Esophagus mucosa (tissue), 1 donor: ENCODE data around the gene UTP4. TPM values are rescaled to one million over a fixed set of nuclear protein-coding genes. Genes with fewer than 3 reads are reported as not detected.

ENCODE experiments used
- ATAC-seq: fragments of 200-7000 bp; cut with Tn5 transposase; one replicate; pipeline ENCODE4 v1.9.1; 2020
- total RNA-seq: library from RNA; stranded (reverse); gene quantifications from one replicate; pipeline ENCODE4 v1.2.4, GENCODE V29; 2023
- donor health status: DM: yes; HTN: yes; CAD: no.

Gene UTP4
- 30.2 TPM for total RNA-seq

DNA sequence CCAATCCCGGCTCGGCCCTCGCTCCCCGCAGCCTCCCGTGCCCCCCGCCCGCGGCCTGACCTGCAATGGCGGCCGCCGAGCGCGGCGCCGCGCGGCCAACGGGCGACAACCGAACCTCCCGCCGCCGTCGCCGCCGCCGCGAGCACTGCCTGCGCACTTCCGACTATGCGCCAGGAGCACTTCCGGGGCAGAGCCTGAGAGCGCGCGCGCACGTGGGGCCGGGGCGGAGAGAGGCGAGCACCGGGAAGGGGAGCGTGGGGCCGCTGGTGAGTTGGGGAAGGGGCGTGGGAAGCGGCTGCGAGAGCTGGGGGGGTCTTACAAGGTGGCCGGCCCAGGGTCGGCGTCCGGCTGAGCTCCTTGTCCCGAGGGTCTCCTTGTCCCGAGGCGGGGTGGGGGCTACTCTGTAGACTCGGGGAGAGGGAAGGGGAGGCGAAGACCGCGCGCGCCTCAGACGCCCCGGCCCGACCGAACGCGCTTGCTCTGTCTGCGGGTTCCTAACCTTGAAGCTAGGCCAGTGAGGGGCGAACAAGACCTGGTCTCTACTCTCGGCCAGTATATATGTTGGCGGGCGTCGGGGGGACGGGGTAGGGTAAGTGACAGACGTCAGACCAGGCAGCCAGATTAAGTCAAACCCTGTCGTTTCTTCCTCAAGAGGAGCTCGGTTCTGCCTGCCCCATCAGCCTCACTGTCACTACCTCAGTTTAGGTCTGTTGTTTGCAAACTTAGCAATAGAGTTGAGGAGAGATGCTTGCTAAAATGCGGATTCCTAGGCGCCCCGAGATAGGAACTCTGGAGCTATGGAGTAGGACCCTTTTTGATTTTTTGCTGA lies at the start of gene UTP4, which contains the start of gene CHTF8:
Gene UTP4 (plus strand): TSS at position 226 of the 829 bp plus-strand sequence. CDS start 811 bp downstream, outside the sequence.
Gene CHTF8 (minus strand): TSS at position 165 of the 829 bp plus-strand sequence. CDS start 11,130 bp downstream, outside the sequence.
- ATAC-seq = peak; percentile 93

DNA sequence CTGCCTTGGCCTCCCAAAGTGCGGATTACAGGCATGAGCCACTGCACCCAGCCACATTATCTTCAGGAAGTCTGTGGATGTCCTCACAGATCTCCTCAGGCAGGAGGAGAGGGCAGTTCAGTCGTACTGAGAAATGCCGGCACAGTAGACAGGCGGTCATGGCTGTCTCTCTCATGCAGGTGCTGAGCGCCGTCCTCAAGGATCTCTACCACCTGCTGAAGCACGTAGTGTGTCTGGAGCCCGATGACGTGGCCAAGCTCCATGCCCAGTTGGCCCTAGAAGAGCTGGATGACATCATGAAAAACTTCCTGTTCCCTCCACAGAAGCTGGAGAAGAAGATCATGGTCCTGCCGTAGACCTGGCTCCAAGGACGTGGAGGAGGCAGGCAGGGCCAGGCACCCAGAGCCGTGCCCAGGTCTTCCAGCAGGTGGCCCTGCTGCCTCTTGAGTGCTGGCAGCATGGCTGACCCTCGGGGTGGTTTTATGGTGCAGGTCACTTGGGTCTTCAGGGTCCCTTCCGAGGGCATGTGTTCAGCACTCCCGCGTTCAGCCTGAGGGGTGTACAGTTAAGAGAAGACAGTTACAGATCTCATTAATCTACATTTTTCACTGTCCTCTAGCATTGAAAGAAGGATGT lies 49.0 kb upstream of the UTP4 start:
- peak; percentile 42 for ATAC-seq

DNA sequence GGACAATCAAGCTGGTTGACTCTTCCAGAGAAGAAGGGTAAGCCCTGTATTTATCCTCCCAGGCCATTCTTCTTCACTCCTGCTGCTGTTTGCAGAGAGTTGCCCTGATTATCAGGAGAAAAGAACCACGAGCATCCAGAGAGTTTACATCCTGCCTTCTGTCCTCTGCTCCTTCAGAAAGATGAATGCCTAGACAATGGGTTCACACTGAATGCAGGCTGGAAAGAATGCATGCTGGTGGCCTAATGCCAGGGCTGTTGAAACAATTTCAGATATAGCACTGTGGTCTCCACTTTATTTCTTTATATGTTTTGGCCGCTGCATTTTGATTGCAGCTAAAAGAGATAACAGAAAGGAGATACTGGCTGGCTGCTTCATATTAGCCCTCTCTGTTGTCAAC lies 48.2 kb upstream of the UTP4 start:
- ATAC-seq = no peak

DNA sequence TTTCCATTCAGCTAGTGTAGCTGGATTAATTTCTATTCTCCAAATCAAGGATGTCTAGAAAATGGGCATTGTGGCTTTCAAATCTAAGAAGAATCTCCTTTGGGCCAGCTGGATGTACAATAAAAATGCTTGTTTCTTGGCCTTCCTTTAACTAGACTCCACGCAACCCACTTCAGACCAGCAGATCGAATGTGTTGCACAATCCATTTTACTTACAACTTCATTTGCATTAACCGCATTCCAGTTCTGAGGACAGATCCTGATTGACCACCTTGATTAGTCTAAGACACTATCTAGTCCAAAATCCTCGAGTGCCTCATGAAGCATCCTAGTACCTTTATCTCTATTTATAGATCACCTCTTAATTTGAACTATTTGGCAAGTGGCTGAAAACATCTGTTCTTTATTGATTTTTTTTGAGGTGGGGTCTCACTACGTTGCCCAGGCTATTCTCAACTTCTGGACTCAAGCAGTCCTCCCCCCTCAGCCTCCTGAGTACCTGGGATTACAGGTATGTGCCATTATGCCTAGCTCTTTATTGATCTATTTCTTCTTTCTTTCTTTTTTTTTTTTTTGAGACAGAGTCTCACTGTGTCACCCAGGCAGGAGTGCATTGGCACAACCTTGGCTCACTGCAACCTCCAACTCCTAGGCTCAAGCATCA lies 47.3 kb upstream of the UTP4 start:
- no peak for ATAC-seq

DNA sequence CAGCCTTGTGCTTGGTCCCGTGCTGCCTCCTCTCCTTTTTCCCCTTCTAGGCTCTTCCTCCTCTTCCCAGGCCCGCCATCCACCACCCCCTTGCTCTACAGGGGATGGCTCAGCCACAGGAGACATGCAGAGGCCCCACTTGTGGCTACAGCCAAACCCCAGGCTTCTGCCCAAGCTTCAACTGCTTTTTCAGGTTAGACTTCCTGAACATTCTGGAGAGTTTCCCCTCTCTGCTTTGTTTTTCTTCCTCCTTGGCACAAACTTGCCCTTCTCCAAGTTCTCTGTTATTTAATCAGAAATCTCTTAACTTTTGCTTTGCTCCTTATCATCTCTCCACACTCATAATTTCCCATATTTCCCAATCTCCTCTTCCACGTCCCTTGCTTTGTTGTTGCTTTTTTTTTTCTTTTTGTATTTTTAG lies 45.3 kb upstream of the UTP4 start:
- ATAC-seq = peak; percentile 17

DNA sequence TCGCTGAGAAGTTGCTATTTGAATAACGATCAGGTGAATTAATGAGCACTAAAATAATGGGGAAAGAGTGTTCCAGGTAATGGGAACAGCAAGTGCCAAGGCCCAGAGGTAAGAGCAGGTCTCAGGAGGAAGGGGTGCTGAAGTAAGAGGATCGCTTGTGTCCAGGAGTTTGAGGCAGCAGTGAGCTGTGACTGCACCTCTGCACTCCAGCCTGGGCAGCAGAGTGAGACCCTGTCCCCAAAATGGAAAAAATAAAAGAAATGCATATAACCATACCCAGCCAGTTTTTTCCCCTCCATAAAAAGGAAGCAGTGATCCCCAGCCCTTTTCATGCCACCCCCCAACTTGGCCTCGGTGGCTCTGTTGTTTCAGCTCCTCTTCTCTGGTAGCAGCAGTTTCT lies 43.8 kb upstream of the UTP4 start:
- ATAC-seq = no peak

DNA sequence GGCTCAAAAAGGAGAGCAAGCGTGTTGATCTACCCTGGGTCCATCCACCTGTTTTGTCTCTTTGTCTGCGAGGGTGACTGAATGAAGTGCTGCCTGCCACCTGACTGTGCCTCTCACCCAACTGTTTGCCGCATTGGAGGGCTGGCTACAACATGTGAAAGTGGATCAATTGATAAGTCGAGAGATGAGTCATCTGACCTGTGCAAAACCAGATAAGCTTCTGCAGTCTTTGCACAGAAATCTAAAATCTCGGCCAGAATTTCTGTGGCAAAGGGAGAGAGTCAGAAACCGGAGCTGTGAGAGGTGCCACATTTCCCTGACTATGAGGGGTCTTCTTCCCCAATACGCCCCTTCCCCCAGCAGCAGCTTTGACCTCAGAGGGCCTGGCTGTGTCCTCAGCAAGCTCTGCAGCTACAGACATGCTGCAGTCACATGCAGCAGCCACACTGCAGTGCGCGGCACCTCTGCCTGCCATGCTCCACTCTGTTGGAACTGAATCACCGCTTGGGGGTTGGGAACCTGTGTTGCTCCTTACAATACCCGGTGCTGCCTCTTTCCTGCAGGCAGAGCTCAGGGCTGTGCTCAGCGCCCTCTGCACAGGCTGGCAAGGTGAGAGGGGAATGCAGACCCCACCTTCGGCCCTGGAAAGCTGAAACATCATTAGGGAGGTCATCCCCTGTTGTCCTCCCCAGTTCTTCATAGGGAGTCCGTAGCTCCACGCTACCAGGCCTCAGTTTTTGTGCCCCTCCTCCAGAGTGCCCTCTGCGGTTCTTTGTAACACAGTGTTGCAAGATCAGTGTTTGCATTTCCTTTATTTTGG lies 43.1 kb upstream of the UTP4 start:
- peak; percentile 89 for ATAC-seq

DNA sequence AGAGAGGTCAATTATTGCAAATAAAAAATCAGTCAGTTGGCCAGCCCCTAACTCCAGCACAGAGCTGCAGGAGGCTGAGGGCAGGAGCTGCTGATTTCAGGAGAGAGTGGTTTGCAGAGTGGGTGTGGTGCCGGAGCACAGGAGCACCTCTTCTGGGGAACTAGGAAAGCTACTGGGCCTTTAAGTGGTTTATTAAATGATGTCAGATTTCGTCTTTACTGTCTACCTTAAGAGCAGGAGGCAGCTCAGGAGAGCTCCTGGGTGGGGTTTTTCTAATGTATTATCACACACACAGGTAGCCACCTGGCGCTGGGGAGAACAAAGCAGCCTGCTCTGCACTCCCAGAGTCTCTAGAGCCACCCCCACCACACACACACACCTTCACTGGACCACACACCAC lies 38.5 kb upstream of the UTP4 start:
- peak; percentile 18 for ATAC-seq

DNA sequence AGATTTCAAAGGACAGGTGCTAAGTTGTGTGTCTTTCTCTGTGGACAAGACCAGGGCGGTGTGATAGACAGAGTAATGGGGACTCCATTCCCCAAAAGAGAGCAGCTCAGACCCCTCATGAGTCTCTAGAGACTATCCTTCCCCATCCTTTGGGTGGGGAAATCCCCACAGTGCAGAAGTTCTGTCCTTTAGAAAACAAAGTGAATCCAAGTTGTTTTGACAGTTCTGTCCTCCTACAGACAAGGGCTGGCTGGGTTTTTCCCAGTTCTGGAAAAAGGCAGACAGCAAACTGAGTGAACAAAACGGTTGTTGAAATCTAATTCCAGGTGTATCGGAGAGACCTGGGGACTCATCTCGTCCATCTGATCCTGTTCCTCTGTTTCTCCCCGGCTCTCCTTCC lies 37.9 kb upstream of the UTP4 start:
- no peak for ATAC-seq

DNA sequence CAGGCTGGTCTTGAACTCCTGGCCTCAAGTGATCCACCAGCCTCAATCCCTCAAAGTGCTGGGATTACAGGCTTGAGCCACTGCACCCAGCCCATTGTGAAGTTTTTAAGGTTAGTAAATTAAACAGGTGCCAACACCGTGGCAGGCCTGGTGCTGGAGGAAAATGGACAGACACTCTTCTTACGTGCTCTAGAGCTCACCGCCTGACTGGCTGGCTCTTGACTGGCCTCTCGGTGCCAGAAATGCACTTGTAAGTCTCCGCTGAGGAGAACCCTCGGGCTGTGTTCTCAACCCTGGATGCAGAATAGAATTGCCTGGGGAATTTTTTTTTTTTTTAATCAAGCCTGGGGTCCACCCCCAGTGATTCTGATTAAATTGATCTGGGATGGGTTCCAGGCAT lies 37.3 kb upstream of the UTP4 start:
- no peak for ATAC-seq

DNA sequence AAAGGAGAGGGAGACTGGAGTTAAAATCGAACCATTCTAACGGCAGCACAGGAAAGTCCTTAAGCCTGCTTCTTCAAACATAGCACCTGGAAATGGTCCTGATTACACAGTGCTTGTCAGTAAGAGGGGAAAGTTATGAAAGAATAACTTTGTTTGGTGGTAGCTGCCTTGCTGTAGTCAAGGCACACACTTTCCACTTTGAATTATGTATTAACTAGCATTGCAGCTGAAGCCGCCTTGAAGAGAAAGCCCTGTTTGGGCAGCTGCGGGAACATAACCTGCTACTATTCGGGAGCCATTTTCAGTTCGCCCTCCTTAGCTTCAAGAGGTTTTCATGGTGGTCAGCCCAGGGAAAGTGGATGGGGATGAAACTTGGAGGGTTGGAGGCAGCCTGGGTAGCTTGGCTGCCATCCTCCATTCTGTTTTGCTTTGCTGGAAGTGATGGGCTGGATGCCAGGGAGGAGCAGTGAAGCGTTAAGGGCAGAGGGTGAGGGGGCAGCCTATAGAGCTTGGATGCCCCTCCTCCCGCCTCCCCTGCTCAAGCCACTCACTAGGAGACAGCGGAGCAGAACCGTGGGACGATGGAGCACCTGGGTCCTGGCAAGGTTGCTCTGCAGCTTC lies 32.3 kb upstream of the UTP4 start:
- peak; percentile 34 for ATAC-seq

DNA sequence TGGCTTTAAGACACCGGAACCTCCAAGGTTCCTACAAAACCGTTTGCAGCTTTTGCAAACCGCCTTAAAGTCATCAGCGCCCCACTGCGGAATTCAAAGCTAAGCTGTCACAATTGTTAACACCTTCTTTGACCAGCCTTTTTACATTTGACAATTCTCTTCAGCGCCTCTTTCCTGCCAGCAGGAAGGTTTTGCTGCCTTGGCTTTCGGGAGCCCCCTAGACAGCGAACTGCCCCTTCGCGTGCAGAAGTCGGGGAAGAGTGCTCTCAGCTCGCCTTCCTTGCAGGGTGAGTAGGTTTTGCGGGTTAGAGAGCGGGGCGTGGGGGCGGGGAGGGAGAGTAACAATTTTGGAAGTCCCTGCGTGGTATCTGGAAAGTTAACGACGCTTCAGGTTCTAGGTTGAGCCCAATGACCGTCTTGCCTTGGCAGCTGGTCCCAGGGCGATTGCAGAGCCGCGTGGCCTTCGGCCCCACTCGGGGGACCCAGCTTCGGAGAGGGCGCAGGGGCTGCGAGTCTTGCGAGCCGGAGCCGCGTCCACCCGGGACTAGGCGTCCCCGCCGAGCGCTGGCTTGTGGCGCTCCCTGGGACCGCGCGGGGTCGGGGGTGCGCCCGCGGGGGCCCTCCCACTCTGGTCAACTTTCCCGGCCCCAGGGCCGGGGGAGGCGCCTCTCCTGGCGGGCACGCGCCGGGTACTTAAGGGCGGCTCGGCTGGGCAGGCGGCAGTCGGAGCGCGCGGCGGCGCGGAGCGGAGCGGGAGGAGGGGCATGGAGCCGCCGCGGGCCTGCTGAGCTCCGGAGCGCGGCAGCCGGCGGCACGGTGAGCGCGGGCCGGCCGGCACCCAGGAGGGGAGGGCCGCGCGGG lies 26.7 kb upstream of the UTP4 start, which contains the start of gene HAS3:
Gene HAS3 (plus strand): TSS at position 153 of the 861 bp plus-strand sequence. CDS start 3,743 bp downstream, outside the sequence.
- ATAC-seq = peak; percentile 59

DNA sequence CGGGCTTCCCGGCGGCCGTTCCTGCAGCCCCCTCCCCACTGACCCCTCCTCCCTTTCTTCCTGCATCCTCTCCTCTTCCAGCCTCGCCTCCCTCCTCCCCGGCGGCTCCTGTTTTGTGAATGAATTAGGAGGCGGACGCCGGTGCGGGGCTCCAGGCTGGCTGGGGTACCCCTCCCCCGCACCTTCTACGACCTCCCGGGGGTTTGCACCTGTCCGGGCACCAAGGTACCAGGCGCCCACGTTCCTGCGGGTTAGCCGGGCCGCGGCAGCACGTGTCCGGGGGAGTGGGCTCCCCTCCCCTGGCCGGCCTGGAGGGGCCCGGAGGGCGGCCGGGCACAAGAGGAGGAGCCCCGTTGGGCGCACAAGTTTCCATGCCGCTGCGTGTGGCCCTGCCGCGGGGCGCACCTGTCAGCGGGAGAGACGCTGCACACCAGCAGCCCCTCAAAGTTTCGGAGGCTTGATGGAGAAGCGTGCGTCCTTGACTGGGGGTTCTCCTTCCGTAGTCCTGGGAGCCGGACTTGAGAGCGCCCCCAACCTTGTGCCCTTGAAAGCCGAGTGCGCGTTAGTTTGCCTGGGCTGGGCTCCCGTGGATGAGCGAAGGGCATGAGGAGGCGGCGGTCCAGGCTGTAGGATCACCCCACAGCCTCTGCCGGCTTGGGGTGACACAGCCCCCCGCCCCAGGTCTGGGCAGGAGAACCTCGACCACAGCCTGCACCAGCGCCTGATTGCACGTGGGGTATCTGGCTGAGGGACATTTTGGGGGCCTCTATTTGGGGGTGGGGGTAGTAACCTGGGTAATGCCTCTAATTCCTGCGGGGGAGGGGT lies 25.7 kb upstream of the UTP4 start:
- ATAC-seq = peak; percentile 12

DNA sequence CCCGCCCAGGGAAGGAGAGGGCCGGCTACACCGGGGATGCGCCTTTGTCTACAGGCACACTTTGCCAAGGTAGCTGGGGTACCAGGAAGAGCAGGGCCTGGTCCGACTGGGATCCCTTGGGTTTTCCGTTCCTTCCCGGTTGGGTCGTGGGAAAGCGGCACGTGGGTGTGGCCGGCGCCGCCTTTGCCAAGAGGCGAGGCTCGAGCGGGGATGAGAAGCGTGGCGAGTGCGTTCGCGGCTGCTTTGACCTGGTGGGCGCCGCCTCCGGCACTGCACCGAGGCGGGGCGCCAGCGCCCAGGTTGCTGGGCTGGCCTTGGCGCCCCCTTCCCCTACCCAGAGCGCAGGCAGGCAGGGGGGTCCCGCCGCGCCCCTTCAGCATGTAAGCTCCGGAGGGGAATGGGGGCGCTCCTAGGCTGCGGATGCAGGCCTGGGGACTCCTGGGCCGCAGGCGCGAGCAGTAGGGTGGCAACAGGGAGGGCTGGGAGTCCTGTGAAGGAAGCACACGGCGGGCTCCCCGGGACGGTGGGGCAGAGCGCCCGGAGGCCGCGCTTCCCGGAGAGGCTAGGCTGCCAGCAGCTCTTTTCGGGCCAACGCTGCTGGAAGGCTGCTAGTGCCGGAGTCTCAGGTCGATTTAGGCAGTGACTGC lies 25.0 kb upstream of the UTP4 start:
- peak; percentile 27 for ATAC-seq

DNA sequence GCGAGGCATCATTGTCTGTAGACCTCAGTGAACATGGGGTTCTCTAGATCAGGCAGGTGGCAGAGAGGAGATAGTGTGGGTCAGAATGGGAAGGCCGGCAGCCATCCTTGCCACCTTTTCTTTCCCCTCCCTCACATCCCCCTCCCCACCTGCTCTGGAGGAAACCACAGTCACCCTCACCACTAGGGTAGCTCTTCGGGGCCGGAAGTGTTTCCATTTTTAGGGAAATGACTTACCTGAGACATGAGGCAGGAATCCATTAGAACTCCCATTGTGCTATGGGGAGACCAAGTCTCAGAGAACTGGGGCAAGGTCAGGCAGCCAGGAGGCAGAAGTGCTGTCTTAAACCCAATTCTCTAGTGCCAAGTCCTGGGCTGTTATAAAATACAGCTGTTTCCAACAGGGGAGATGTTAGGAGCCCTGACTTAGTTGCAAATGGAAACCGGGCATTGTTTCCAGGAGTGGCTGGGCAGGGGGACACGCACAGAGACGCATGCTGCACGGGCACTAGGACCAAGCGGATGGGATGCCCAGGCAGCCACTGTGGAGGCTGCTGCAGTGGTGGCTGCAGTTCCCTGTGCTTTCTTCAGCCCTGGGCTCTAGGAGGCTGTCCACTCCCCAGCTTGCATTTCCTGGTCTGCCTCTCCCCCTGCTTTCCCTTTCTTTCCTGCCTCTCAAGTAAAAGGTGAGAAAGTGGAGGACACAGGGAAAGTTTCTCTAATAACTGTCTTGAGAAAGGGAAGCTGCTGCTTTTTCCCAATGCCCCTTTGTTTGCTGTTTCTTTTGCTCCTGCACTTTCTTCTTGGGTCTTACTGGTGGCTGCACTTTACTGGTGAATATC lies 24.2 kb upstream of the UTP4 start:
- ATAC-seq = no peak

DNA sequence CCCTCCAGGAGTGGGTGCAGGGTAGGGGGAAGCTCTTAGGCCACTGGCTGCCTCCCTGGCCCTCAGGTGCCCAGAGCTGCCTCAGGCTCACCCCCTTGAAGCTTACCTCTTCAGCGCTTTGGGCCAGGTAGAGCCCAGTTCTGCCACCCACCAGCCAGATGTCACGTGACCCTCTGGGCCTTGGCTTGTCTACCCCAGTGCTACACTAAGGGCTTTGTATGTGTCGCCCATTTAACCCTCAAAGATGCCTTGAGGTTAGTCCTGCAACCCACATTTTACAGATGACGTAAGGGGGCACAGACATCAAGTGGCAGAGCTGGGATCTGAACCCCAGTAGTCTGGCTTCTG lies 23.6 kb upstream of the UTP4 start:
- ATAC-seq = no peak

DNA sequence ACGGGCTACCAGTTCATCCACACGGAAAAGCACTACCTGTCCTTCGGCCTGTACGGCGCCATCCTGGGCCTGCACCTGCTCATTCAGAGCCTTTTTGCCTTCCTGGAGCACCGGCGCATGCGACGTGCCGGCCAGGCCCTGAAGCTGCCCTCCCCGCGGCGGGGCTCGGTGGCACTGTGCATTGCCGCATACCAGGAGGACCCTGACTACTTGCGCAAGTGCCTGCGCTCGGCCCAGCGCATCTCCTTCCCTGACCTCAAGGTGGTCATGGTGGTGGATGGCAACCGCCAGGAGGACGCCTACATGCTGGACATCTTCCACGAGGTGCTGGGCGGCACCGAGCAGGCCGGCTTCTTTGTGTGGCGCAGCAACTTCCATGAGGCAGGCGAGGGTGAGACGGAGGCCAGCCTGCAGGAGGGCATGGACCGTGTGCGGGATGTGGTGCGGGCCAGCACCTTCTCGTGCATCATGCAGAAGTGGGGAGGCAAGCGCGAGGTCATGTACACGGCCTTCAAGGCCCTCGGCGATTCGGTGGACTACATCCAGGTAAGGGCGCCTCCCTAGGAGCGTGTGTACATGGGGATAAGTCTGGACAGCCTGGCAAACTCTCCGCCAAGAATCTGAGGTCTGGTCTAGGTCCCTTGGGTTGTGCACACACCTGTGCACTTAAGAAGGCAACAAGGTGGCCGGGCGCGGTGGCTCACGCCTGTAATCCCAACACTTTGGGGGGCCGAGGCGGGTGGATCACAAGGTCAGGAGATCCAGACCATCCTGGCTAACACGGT lies 22.8 kb upstream of the UTP4 start:
- ATAC-seq = no peak

DNA sequence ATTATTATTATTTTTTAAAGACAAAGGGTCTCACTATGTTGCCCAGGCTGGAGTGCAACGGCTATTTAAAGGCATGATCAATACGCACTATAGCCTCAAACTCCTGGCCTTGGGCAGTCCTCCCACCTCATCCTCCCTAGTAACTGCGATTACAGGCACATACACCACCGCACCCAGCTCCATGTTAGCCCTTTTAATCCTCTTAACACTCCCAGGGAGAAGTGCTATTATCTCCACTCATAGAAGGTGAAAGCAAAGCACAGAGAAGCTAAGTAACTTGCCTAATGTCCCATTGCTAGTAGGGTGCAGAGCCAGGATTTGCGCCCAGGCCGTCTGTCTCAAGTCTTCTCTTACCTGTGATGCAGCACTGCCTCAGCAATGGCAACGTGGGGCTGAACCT lies 22.0 kb upstream of the UTP4 start:
- ATAC-seq = no peak
